ENCODE measurements around the gene TP53TG5. TPM values are rescaled to one million over a fixed set of nuclear protein-coding genes. Genes with fewer than 3 reads are reported as not detected.

The TP53TG5 gene
- total and polyA plus RNA-seq, 2 of the 8 experiments (the other 6 are each of a cell fraction or from before 2014, with no cell fraction given) = not detected

DNA sequence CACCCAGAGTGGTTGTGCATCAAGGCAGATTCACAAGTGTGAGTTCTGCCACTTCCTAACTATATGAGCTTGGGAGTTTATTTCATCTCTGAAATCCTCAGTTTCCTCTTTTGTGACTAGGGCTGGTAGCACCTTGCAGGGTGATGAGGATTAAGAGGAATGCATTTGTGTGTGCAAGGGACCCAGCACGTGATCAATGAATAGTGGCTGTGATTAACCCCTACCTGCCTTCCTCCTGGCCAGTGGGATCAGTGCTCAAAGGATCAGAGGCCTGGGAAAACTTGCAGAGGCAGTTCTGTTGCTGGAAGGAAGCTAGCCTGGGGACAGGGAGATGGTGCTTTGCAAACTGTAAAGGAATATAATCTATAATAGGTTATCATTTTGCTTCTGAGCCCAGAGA, 37.2 kb downstream of the TP53TG5 start:
- peak overlapping the region; percentile 86; the same call in 1 of the 2 replicates for H3K18ac ChIP-seq (ENCODE audit: extremely low read depth, low read length)
- peak overlapping the region; percentile 68 to 84 for H3K4me2 ChIP-seq (ENCODE audit: insufficient read depth in 1 of 2, low read depth in 2 of 2, low read length in 2 of 2)
- H3K79me2 ChIP-seq (ENCODE audit: control insufficient read depth in 1 of 2, insufficient read depth in 2 of 2, low read length in 2 of 2) = peaks cover 0 to 89% of the 10 kb centered on the region in 2 experiments; a peak in 3 of 4 replicates
- no peaks in the 10 kb centered on the region for H3K9me3 ChIP-seq (ENCODE audit: insufficient read depth in 2 of 2, low read depth in 1 of 2, low read length in 1 of 2)
- WGBS, 2 experiments (ENCODE audit: extremely low coverage in 1 of 2, insufficient coverage in 1 of 2, insufficient read length in 1 of 2, insufficient replicate concordance in 2 of 2, low coverage in 1 of 2, low lambda C conversion rate in 2 of 2, missing lambda C conversion rate in 1 of 2) = 0% methylated on average over 1 of the region's 1 CpG; no CpG with 5 or more reads in 1 of the 2 experiments
- no peak overlapping the region for H2AK5ac ChIP-seq (ENCODE audit: low read depth, low read length)
- no peak overlapping the region for H2BK20ac ChIP-seq (ENCODE audit: low read length)
- 0 out of 2 replicates have a peak overlapping the region, but pooled peaks have one; percentile 43 for H2BK12ac ChIP-seq (ENCODE audit: low read depth, low read length)
- H3K4me3 ChIP-seq (ENCODE audit: extremely low read depth in 1 of 4, insufficient read depth in 2 of 4, low read depth in 3 of 4, low read length in 4 of 4) = peak overlapping the region in 2 of 4 experiments; percentile 12 to 51; a peak in 3 of 8 replicates
- no peak overlapping the region for H3K4ac ChIP-seq (replicated peaks; ENCODE audit: insufficient read length, low read depth, low read length)
- ChIA-PET CTCF (ENCODE audit: partially characterized antibody) (interaction anchor here (0.8 to 4.6 kb wide), 13 partner anchors 8 to 109 kb away, joined by 3 to 24 read pairs (median 5); partner anchors contain the start of genes DBNDD2 and SYS1), POLR2A (ENCODE audit: partially characterized antibody) (interaction anchor here (0.8 to 2.3 kb wide), 12 partner anchors 8 to 96 kb away, joined by 3 to 18 read pairs (median 4); partner anchors contain the start of gene SYS1)
- peak overlapping the region in 1 of 4 experiments; percentile 47; a peak in 2 of 7 replicates for H3K9ac ChIP-seq (replicated peaks in 1 of 4; ENCODE audit: extremely low read depth in 1 of 4, low read depth in 3 of 4, low read length in 3 of 4)
- H4K8ac ChIP-seq (ENCODE audit: extremely low read depth, insufficient read depth, low read length) = no peak overlapping the region
- peak overlapping the region; percentile 26 for H2BK120ac ChIP-seq (replicated peaks; ENCODE audit: low read depth, low read length)
- H3K14ac ChIP-seq (ENCODE audit: insufficient read length) = no peak overlapping the region
- H3K27me3 ChIP-seq (replicated peaks in 1 of 4; ENCODE audit: control insufficient read depth in 3 of 4, extremely low read depth in 1 of 4, insufficient read depth in 3 of 4, low read length in 3 of 4) = no peaks in the 10 kb centered on the region
- H4K91ac ChIP-seq (replicated peaks; ENCODE audit: insufficient read length, low read length) = no peak overlapping the region
- H4K5ac ChIP-seq (ENCODE audit: insufficient read length, low read depth, low read length) = peak overlapping the region; percentile 31
- H2BK15ac ChIP-seq (ENCODE audit: low read length) = no peak overlapping the region
- peak overlapping the region; percentile 30; the same call in 1 of the 2 replicates for H2BK5ac ChIP-seq (ENCODE audit: low read depth, low read length)
- H3K79me1 ChIP-seq (ENCODE audit: low read depth, low read length) = peaks cover 28% of the 10 kb centered on the region
- no peak for FAIRE-seq
- DNase-seq (ENCODE audit: low read depth in 1 of 2, low spot score in 2 of 2) = no peak
- H3K23ac ChIP-seq (ENCODE audit: insufficient read length) = no peak overlapping the region
- H3K56ac ChIP-seq (replicated peaks; ENCODE audit: insufficient read length, low read depth, low read length) = no peak overlapping the region
- peaks cover 37 to 75% (median 53%) of the 10 kb centered on the region in 4 experiments for H3K4me1 ChIP-seq (replicated peaks in 1 of 4; ENCODE audit: control insufficient read depth in 3 of 4, insufficient read depth in 4 of 4, low read length in 3 of 4)
- H3K27ac ChIP-seq (ENCODE audit: low read depth, low read length) = peak overlapping the region; percentile 45; the same call in 1 of the 2 replicates
- no peak overlapping the region for H2AFZ ChIP-seq (ENCODE audit: low read length)
- peaks cover 0 to 6% (median 0%) of the 10 kb centered on the region in 4 experiments; a peak in 1 of 8 replicates for H3K36me3 ChIP-seq (ENCODE audit: control insufficient read depth in 2 of 4, insufficient read depth in 4 of 4, low read length in 3 of 4)
- peaks cover 0 to 2% of the 10 kb centered on the region in 2 experiments for H4K20me1 ChIP-seq (replicated peaks in 1 of 2; ENCODE audit: control insufficient read depth in 1 of 2, insufficient read depth in 2 of 2, low read length in 2 of 2)
- no peaks in the 10 kb centered on the region for H3K23me2 ChIP-seq (ENCODE audit: low read depth, low read length)
- TF ChIP-seq, protein P1, sequence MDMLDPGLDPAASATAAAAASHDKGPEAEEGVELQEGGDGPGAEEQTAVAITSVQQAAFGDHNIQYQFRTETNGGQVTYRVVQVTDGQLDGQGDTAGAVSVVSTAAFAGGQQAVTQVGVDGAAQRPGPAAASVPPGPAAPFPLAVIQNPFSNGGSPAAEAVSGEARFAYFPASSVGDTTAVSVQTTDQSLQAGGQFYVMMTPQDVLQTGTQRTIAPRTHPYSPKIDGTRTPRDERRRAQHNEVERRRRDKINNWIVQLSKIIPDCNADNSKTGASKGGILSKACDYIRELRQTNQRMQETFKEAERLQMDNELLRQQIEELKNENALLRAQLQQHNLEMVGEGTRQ (IDR thresholded peaks at IDR 0.05; ENCODE audit: low read length) = peak; percentile 90
- TF ChIP-seq PHF8 (conservative IDR thresholded peaks at IDR 0.05; ENCODE audit: low read depth, low read length) (no peak), POU5F1 (IDR thresholded peaks at IDR 0.05; ENCODE audit: low read depth, low read length) (no peak), TAF7 (optimal IDR thresholded peaks at IDR 0.05; ENCODE audit: borderline replicate concordance, low read depth, low read length) (no peak), CHD2 (IDR thresholded peaks at IDR 0.05; ENCODE audit: low read length) (no peak), POLR2A (IDR thresholded peaks at IDR 0.05; ENCODE audit: control extremely low read depth in 1 of 2, low read depth in 2 of 2, low read length in 2 of 2) (no peak), SIX5 (IDR thresholded peaks at IDR 0.05; ENCODE audit: low read depth, low read length) (no peak), CTBP2 (IDR thresholded peaks at IDR 0.05; ENCODE audit: borderline replicate concordance, insufficient read depth, insufficient read length, low read length) (no peak), HDAC6 (IDR thresholded peaks at IDR 0.05; ENCODE audit: low read depth, low read length) (no peak), HDAC2 (IDR thresholded peaks at IDR 0.05; ENCODE audit: borderline replicate concordance in 1 of 2, low read depth in 2 of 2, low read length in 2 of 2) (no peak), GTF2F1 (IDR thresholded peaks at IDR 0.05; ENCODE audit: borderline replicate concordance, low read depth, low read length) (no peak), JUND (IDR thresholded peaks at IDR 0.05; ENCODE audit: low read length) (no peak)

All from H1 (cell line).